Sigmoid colon (tissue), 7 donors: ENCODE data around the gene STXBP5. TPM values are rescaled to one million over a fixed set of nuclear protein-coding genes. Genes with fewer than 3 reads are reported as not detected.

Experiments used
- DNase-seq: peaks from one replicate; pipeline ENCODE4 v3.0.0-alpha.2; 2019
- H3K27ac ChIP-seq, 4 donors: fragments of 200-600 bp; sonication (generic); one replicate each; pipeline ENCODE4 v1.5.1; 2016 to 2019; ENCODE audit warnings: mild to moderate bottlenecking in 1 of 4
- H3K27me3 ChIP-seq, 3 donors: fragments of 200-600 bp; sonication (generic); one replicate each; pipeline ENCODE4 v1.5.1; 2019; ENCODE audit warnings: mild to moderate bottlenecking in 1 of 3
- H3K36me3 ChIP-seq, 4 donors: fragments of 200-600 bp; sonication (generic); one replicate each; pipeline ENCODE4 v1.5.1; 2016 to 2019
- H3K4me1 ChIP-seq, 4 donors: fragments of 200-600 bp; sonication (generic); one replicate each; pipeline ENCODE4 v1.5.1; 2017 to 2019
- H3K4me3 ChIP-seq, 4 donors: fragments of 200-600 bp; sonication (generic); one replicate each; pipeline ENCODE4 v1.5.1; 2017 to 2019; ENCODE audit warnings: mild to moderate bottlenecking in 2 of 4, moderate library complexity in 1 of 4
- H3K9me3 ChIP-seq, 4 donors: fragments of 200-600 bp in 3 of 4; sonication (generic) in 3 of 4; one replicate each; pipeline versions ENCODE4 v1.5.1 to v1.6.1; 2013 to 2019
- CTCF ChIP-seq, 4 experiments: fragments of 450-650 bp in 3 of 4; fragments of 200-600 bp in 1 of 4; IDR thresholded peaks; one replicate each; pipeline ENCODE4 v1.5.1; 2016 to 2019; ENCODE audit warnings: antibody characterized with exemption in 4 of 4, mild to moderate bottlenecking in 3 of 4, moderate library complexity in 2 of 4
- EP300 ChIP-seq, 4 donors: sonication (generic); formaldehyde crosslinking; IDR thresholded peaks; one replicate each; pipeline ENCODE4 v1.6.1; 2017; ENCODE audit warnings: antibody characterized with exemption in 4 of 4
- POLR2A ChIP-seq, 2 donors: fragments of 450-650 bp; IDR thresholded peaks; one replicate each; pipeline ENCODE4 v1.6.1; 2016; ENCODE audit warnings: antibody characterized with exemption in 2 of 2, mild to moderate bottlenecking in 2 of 2, moderate library complexity in 2 of 2
- POLR2AphosphoS5 ChIP-seq, 4 donors: sonication (generic); formaldehyde crosslinking; IDR thresholded peaks; one replicate each; pipeline ENCODE4 v1.6.1; 2017; ENCODE audit warnings: antibody characterized with exemption in 4 of 4
- WGBS, 2 donors: extraction: QIAGEN DNeasy Blood & Tissue Kit; methylation state at CpG; one replicate each; pipeline ENCODE4 v1.1.7; 2013; 5-methylcytosine and 5-hydroxymethylcytosine counted together
- intact Hi-C: fragments of 100-400 bp; cut with DNase I; formaldehyde crosslinking; loops from one replicate; pipeline ENCODE4 v1.15.1; 2023
- polyA plus RNA-seq, 3 donors: library from polyadenylated mRNA; stranded (reverse); fragments of 200-250 nt; gene quantifications; one replicate each; pipeline ENCODE4 v1.2.3, GENCODE V29; 2013
- total RNA-seq, 4 donors: library from RNA; depleted of rRNA; stranded (reverse); fragments of >200 nt; gene quantifications; one replicate each; pipeline ENCODE4 v1.1.0, GENCODE V29; 2016
- donor health status: healthy with polysubstance abuse.
- donor health status: Bipolar disorder and iron deficiency.
- donor health status: healthy.

Gene STXBP5
- total and polyA plus RNA-seq, 7 donors, result 16.0 to 34.3 (median 24.2) TPM

DNA sequence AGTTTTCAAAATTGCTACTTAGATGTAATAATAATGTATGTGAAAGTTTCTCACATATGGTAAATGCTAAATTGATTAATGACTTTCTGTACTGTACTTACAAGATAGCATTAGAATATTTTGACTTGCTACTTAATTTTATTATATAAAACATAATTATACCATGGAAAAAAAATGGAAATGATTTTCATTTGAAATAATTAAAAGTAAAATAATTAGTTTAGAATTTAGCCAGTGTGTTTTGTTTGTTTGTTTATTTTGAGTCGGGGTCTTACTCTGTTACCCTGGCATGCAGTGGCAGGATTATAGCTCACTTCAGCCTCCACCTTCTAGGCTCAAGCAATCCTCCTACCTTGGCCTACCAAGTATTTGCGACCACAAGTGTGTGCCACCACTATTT lies 7.1 kb downstream of the STXBP5 start:
- H3K9me3 ChIP-seq, result no peaks in the 10 kb centered on the region
- no peaks in the 10 kb centered on the region for H3K36me3 ChIP-seq
- H3K4me1 ChIP-seq, result peaks cover 0 to 21% (median 11%) of the 10 kb centered on the region in 4 donors
- intact Hi-C loops, result no loop called here
- no peaks in the 10 kb centered on the region for H3K27me3 ChIP-seq
- no peak for TF ChIP-seq CTCF (IDR thresholded peaks at IDR 0.05)
- DNase-seq, result no peak
- H3K27ac ChIP-seq, result no peak overlapping the region
- 93 to 98% methylated on average over 2 of the region's 2 CpGs for WGBS, 2 donors
- no peak overlapping the region for H3K4me3 ChIP-seq

- TF ChIP-seq EP300 (IDR thresholded peaks at IDR 0.05), result no peak
- no peak for TF ChIP-seq CTCF (IDR thresholded peaks at IDR 0.05)
- TF ChIP-seq POLR2A (IDR thresholded peaks at IDR 0.05), result no peak
- no peak for TF ChIP-seq POLR2AphosphoS5 (IDR thresholded peaks at IDR 0.05)
- no peaks in the 10 kb centered on the region for H3K9me3 ChIP-seq
- 96 to 97% methylated on average over 4 of the region's 4 CpGs for WGBS, 2 donors
- peaks cover 0 to 16% (median 9%) of the 10 kb centered on the region in 4 donors for H3K4me1 ChIP-seq
- intact Hi-C loops, result no loop called here
- no peaks in the 10 kb centered on the region for H3K27me3 ChIP-seq
- DNase-seq, result no peak
- no peak overlapping the region for H3K4me3 ChIP-seq
- H3K36me3 ChIP-seq, result no peaks in the 10 kb centered on the region
- no peak overlapping the region for H3K27ac ChIP-seq
Measured at GRCh38 chr6:147211831-147212230, 7.6 kb downstream of the STXBP5 start.

- Histone ChIP-seq H3K27ac (no peak overlapping the region), H3K36me3 (no peaks in the 10 kb centered on the region), H3K4me1 (peaks cover 0 to 12% (median 6%) of the 10 kb centered on the region in 4 donors), H3K9me3 (no peaks in the 10 kb centered on the region), H3K27me3 (no peaks in the 10 kb centered on the region), H3K4me3 (no peak overlapping the region)
- WGBS, 2 donors, result 97 to 100% methylated on average over 1 of the region's 1 CpG
- intact Hi-C loops, result no loop called here
- no peak for DNase-seq
- TF ChIP-seq EP300 (IDR thresholded peaks at IDR 0.05) (no peak), POLR2AphosphoS5 (IDR thresholded peaks at IDR 0.05) (no peak), CTCF (IDR thresholded peaks at IDR 0.05) (no peak), POLR2A (IDR thresholded peaks at IDR 0.05) (no peak)
Measured at GRCh38 chr6:147212622-147213021, 8.4 kb downstream of the STXBP5 start.

DNA sequence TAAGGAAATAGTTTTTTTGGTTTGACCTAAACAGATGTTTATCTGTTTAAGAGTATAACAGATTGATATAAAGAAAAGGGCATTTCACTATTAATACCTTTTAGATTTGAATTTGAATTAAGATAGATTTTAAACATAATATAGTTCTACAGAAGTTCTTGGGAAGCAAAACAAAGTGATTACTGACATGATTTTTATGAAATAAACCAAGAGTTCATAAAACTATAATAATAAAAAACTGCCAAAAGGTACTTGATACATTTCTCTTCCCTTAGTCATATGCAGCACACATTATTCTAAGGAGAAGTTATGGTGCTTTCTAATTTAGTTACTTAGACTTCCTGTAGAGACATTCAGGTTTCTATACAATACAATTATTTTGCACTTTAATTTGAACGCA lies 9.6 kb downstream of the STXBP5 start:
- intact Hi-C loops, result no loop called here
- Histone ChIP-seq H3K36me3 (peaks cover 0 to 6% (median 0%) of the 10 kb centered on the region in 4 donors), H3K4me1 (peaks cover 0 to 4% (median 0%) of the 10 kb centered on the region in 4 donors), H3K27ac (no peak overlapping the region), H3K9me3 (no peaks in the 10 kb centered on the region), H3K4me3 (no peak overlapping the region), H3K27me3 (no peaks in the 10 kb centered on the region)
- TF ChIP-seq EP300 (IDR thresholded peaks at IDR 0.05) (no peak), POLR2AphosphoS5 (IDR thresholded peaks at IDR 0.05) (no peak), CTCF (IDR thresholded peaks at IDR 0.05) (no peak), POLR2A (IDR thresholded peaks at IDR 0.05) (no peak)
- no peak for DNase-seq
- WGBS, 2 donors, result 41 to 42% methylated on average over 1 of the region's 1 CpG
